Lower leg skin (tissue), 3 donors: Measurements from ENCODE around the gene JAK1.
"Not testable (repeated sequence)": the region's sequence is repeated elsewhere in the genome, so short reads cannot be mapped to it uniquely, and the experiment has no call there.

Experiments used
- POLR2A ChIP-seq, 2 donors: fragments of 450-650 bp; IDR thresholded peaks; one replicate each; pipeline ENCODE4 v1.6.1; 2016 to 2017; ENCODE audit warnings: antibody characterized with exemption in 2 of 2, mild to moderate bottlenecking in 1 of 2, moderate library complexity in 1 of 2
- TF ChIP-seq, protein P1 (sequence below), 3 donors: fragments of 450-650 bp; IDR thresholded peaks; one replicate each; pipeline ENCODE4 v1.5.1; 2016; ENCODE audit warnings: antibody characterized with exemption in 3 of 3, mild to moderate bottlenecking in 3 of 3, moderate library complexity in 2 of 3

DNA sequence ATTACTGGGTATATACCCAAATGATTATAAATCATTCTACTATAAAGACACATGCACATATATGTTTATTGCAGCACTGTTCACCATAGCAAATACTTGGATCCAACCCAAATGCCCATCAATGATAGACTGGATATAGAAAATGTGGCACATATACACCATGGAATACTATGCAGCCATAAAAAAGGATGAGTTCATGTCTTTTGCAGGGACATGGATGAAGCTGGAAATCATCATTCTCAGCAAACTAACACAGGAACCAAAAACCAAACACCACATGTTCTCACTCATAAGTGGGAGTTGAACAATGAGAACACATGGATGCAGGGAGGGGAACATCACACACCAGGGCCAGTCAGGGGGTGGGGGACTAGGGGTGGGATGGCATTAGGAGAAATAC lies 35.7 kb downstream of the JAK1 start:
- TF ChIP-seq, protein P1, sequence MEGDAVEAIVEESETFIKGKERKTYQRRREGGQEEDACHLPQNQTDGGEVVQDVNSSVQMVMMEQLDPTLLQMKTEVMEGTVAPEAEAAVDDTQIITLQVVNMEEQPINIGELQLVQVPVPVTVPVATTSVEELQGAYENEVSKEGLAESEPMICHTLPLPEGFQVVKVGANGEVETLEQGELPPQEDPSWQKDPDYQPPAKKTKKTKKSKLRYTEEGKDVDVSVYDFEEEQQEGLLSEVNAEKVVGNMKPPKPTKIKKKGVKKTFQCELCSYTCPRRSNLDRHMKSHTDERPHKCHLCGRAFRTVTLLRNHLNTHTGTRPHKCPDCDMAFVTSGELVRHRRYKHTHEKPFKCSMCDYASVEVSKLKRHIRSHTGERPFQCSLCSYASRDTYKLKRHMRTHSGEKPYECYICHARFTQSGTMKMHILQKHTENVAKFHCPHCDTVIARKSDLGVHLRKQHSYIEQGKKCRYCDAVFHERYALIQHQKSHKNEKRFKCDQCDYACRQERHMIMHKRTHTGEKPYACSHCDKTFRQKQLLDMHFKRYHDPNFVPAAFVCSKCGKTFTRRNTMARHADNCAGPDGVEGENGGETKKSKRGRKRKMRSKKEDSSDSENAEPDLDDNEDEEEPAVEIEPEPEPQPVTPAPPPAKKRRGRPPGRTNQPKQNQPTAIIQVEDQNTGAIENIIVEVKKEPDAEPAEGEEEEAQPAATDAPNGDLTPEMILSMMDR (IDR thresholded peaks at IDR 0.05) = not testable (repeated sequence)
- TF ChIP-seq POLR2A (IDR thresholded peaks at IDR 0.05) = not testable (repeated sequence)
